ENCODE results near the gene MYH16.
"Not testable (repeated sequence)": the region's sequence is repeated elsewhere in the genome, so short reads cannot be mapped to it uniquely, and the experiment has no call there.

MYH16 gene

GRCh38 chr7:99258501-99258900, 14.1 kb upstream of the MYH16 start:
- DNase-seq = no peak

GRCh38 chr7:99260395-99260794, 12.2 kb upstream of the MYH16 start:
- DNase-seq = no peak

- DNase-seq = no peak
These were observed 11.0 kb upstream of the MYH16 start for GRCh38 chr7:99261646-99262045.

GRCh38 chr7:99265848-99266480, 6.7 kb upstream of the MYH16 start:
- no peak for DNase-seq

GRCh38 chr7:99267481-99267840, 5.2 kb upstream of the MYH16 start:
- peak; percentile 70 for DNase-seq

GRCh38 chr7:99267841-99268576, 4.6 kb upstream of the MYH16 start:
- DNase-seq = peak; percentile 6

- DNase-seq = no peak
These were observed 4.1 kb upstream of the MYH16 start for GRCh38 chr7:99268577-99268908.

- no peak for DNase-seq
These were observed 1.9 kb upstream of the MYH16 start for GRCh38 chr7:99270702-99271101.

GRCh38 chr7:99273561-99273960, 922 bp downstream of the MYH16 start:
- DNase-seq = not testable (repeated sequence)

- not testable (repeated sequence) for DNase-seq
These were observed 2.3 kb downstream of the MYH16 start for GRCh38 chr7:99274908-99275307.

GRCh38 chr7:99275496-99275895, 2.9 kb downstream of the MYH16 start:
- DNase-seq = no peak

GRCh38 chr7:99278180-99278579, 5.5 kb downstream of the MYH16 start:
- no peak for DNase-seq

- DNase-seq = not testable (repeated sequence)
These were observed 11.5 kb downstream of the MYH16 start for GRCh38 chr7:99284165-99284564.

- no peak for DNase-seq
These were observed 15.3 kb downstream of the MYH16 start for GRCh38 chr7:99287779-99288534.

GRCh38 chr7:99289185-99289584, 16.5 kb downstream of the MYH16 start:
- no peak for DNase-seq

- not testable (repeated sequence) for DNase-seq
These were observed 17.5 kb downstream of the MYH16 start for GRCh38 chr7:99290148-99290547.

- no peak for DNase-seq
These were observed 18.5 kb downstream of the MYH16 start for GRCh38 chr7:99290980-99291607.

- no peak for DNase-seq
These were observed 19.5 kb downstream of the MYH16 start for GRCh38 chr7:99292127-99292526.

- DNase-seq = no peak
These were observed 20.5 kb downstream of the MYH16 start for GRCh38 chr7:99293167-99293566.

GRCh38 chr7:99293650-99294049, 21.0 kb downstream of the MYH16 start:
- no peak for DNase-seq

GRCh38 chr7:99296471-99296870, 23.8 kb downstream of the MYH16 start:
- DNase-seq = no peak

GRCh38 chr7:99301496-99301895, 28.9 kb downstream of the MYH16 start:
- DNase-seq = no peak
